ENCODE measurements around the gene DLX4. TPM values are rescaled to one million over a fixed set of nuclear protein-coding genes. Genes with fewer than 3 reads are reported as not detected.

DLX4 gene
- total and polyA plus RNA-seq, 8 donors = 0.76 to 2.6 (median 1.5) TPM

Other genes with a start within 250 kb of the DLX4 start
- gene FAM117A, start 205.1 kb upstream of the DLX4 start, total RNA-seq = 10 to 100 TPM; 11.9 to 13.4 TPM
- gene FAM117A, start 205.1 kb upstream of the DLX4 start, polyA plus RNA-seq (ENCODE audit: insufficient read length in 6 of 6) = 10 to 100 TPM; 23.0 to 27.1 (median 25.3) TPM
- 10 to 100 TPM; 51.3 to 55.4 TPM for gene KAT7, start 180.5 kb upstream of the DLX4 start, total RNA-seq
- gene KAT7, start 180.5 kb upstream of the DLX4 start, polyA plus RNA-seq (ENCODE audit: insufficient read length in 6 of 6) = 10 to 100 TPM; 44.1 to 56.7 (median 50.5) TPM
- not detected for gene TAC4, start 121.1 kb upstream of the DLX4 start, total RNA-seq
- gene TAC4, start 121.1 kb upstream of the DLX4 start, polyA plus RNA-seq (ENCODE audit: insufficient read length in 6 of 6) = 1 to 10 TPM in 2 of 6 donors, under 1 TPM in 4; 0.54 to 1.1 (median 0.70) TPM
- gene DLX3, start 26.0 kb downstream of the DLX4 start, total RNA-seq = under 1 TPM; 0.52 to 0.67 TPM
- gene DLX3, start 26.0 kb downstream of the DLX4 start, polyA plus RNA-seq (ENCODE audit: insufficient read length in 6 of 6) = 1 to 10 TPM; 1.1 to 2.2 (median 1.4) TPM
- gene ITGA3, start 86.9 kb downstream of the DLX4 start, total RNA-seq = 100 to 1,000 TPM; 182 to 311 TPM
- 10 to 100 TPM; 43.0 to 66.7 (median 50.9) TPM for gene ITGA3, start 86.9 kb downstream of the DLX4 start, polyA plus RNA-seq (ENCODE audit: insufficient read length in 6 of 6)
- 10 to 100 TPM; 20.7 to 32.0 TPM for gene PDK2, start 126.2 kb downstream of the DLX4 start, total RNA-seq
- gene PDK2, start 126.2 kb downstream of the DLX4 start, polyA plus RNA-seq (ENCODE audit: insufficient read length in 6 of 6) = 10 to 100 TPM; 61.0 to 83.8 (median 69.4) TPM
- 10 to 100 TPM in 1 of 2 donors, 1 to 10 TPM in 1; 8.4 to 10.2 TPM for gene SAMD14, start 161.0 kb downstream of the DLX4 start, total RNA-seq
- gene SAMD14, start 161.0 kb downstream of the DLX4 start, polyA plus RNA-seq (ENCODE audit: insufficient read length in 6 of 6) = 10 to 100 TPM; 14.9 to 21.6 (median 16.6) TPM
- 10 to 100 TPM; 67.4 to 86.6 TPM for gene PPP1R9B, start 181.5 kb downstream of the DLX4 start, total RNA-seq
- 10 to 100 TPM; 53.4 to 68.9 (median 61.5) TPM for gene PPP1R9B, start 181.5 kb downstream of the DLX4 start, polyA plus RNA-seq (ENCODE audit: insufficient read length in 6 of 6)
- gene SGCA, start 196.8 kb downstream of the DLX4 start, total RNA-seq = 10 to 100 TPM in 1 of 2 donors, 1 to 10 TPM in 1; 8.3 to 18.5 TPM
- gene SGCA, start 196.8 kb downstream of the DLX4 start, polyA plus RNA-seq (ENCODE audit: insufficient read length in 6 of 6) = 1 to 10 TPM; 3.2 to 7.5 (median 4.8) TPM
- gene COL1A1, start 232.4 kb downstream of the DLX4 start, total RNA-seq = 1,000 to 10,000 TPM in 1 of 2 donors, 100 to 1,000 TPM in 1; 867 to 4,830 TPM
- 100 to 1,000 TPM; 421 to 948 (median 622) TPM for gene COL1A1, start 232.4 kb downstream of the DLX4 start, polyA plus RNA-seq (ENCODE audit: insufficient read length in 6 of 6)

Measured in left lung (tissue), 8 donors.